Kidney (tissue), 14 donors: Measurements from ENCODE around the gene SDK1. TPM values are rescaled to one million over a fixed set of nuclear protein-coding genes. Genes with fewer than 3 reads are reported as not detected.

Source experiments
- DNase-seq, 5 donors: peaks; one replicate each; pipeline ENCODE4 v3.0.0-alpha.2; 2013 to 2020
- FAIRE-seq: peaks from 2 replicates; lab custom pipeline; 2012; peaks lifted over from hg19 to GRCh38; lab: Jason Lieb, UNC
- H3K27ac ChIP-seq, 2 donors: one replicate each; pipeline ENCODE4 v1.7.0; 2013; ENCODE audit warnings: low read depth in 2 of 2, low read length in 2 of 2, inconsistent platforms in 1 of 2
- H3K27me3 ChIP-seq: one replicate; pipeline ENCODE4 v1.7.1; 2013; ENCODE audit warnings: low read length, inconsistent platforms; ENCODE audit not compliant: control insufficient read depth, insufficient read depth
- H3K36me3 ChIP-seq, 3 donors: one replicate each; pipeline versions ENCODE4 v1.7.0 to v1.7.1; 2013; ENCODE audit warnings: low read length in 3 of 3, control low read depth in 1 of 3, inconsistent platforms in 1 of 3; ENCODE audit not compliant: insufficient read depth in 3 of 3, control insufficient read depth in 2 of 3
- H3K4me1 ChIP-seq, 3 donors: one replicate each; pipeline versions ENCODE4 v1.7.0 to v1.7.1; 2013; ENCODE audit warnings: low read length in 3 of 3, inconsistent platforms in 1 of 3, low read depth in 1 of 3; ENCODE audit not compliant: control insufficient read depth in 2 of 3, insufficient read depth in 2 of 3
- H3K4me3 ChIP-seq, 3 donors: one replicate each; pipeline versions ENCODE4 v1.7.0 to v1.8.1; 2013; ENCODE audit warnings: low read length in 3 of 3, control low read depth in 1 of 3, inconsistent platforms in 1 of 3
- H3K9ac ChIP-seq, 3 donors: one replicate each; pipeline versions ENCODE4 v1.7.0 to v1.7.1; 2013; ENCODE audit warnings: low read length in 3 of 3, control low read depth in 1 of 3, inconsistent platforms in 1 of 3
- H3K9me3 ChIP-seq, 3 donors: one replicate each; pipeline versions ENCODE4 v1.7.0 to v1.7.1; 2013; ENCODE audit warnings: low read length in 3 of 3, control low read depth in 1 of 3, inconsistent platforms in 1 of 3; ENCODE audit not compliant: control insufficient read depth in 2 of 3, insufficient read depth in 1 of 3
- intact Hi-C: fragments of 100-400 bp; cut with DNase I; formaldehyde crosslinking; loops from one replicate; pipeline ENCODE4 v1.11.1; 2022
- polyA plus RNA-seq: library from polyadenylated mRNA; stranded (reverse); fragments of 350-450 nt; fragmentation: Illumina TruSeq; extraction: RNeasy Lipid Tissue Mini Kit (QIAGEN cat#74804); gene quantifications from one replicate; pipeline ENCODE4 v1.2.3, GENCODE V29; 2014; ENCODE audit warnings: low read depth, low replicate concordance; ENCODE audit not compliant: insufficient read depth
- total RNA-seq: library from RNA; stranded (reverse); fragmentation: NEBNext Ultra II Directional; extraction: Animal tissue kit (Norgen Biotek cat#: 25700); gene quantifications from one replicate; pipeline ENCODE4 v1.2.1, GENCODE V29; 2021
- TF ChIP-seq, protein P1 (sequence below): IDR thresholded peaks from 3 replicates; pipeline ENCODE4 v1.5.1; 2012; ENCODE audit warnings: mild to moderate bottlenecking, moderate library complexity, borderline replicate concordance; ENCODE audit not compliant: insufficient read depth; ENCODE audit errors: extremely low read depth
- donor health status: control.
- donor health status: control.
- donor health status: control.
- donor health status: control.
- donor health status: control.
- donor health status: DM: yes; HTN: yes; CAD: no.
- donor health status: Normal renal cell carcinoma (clear cell type).

SDK1 gene
- total and polyA plus RNA-seq, 2 donors from 2014 or later: 2.0 to 38.3 TPM

GRCh38 chr7:3560495-3560894 is 259.4 kb downstream of the SDK1 start:
- FAIRE-seq (no peak), DNase-seq (no peak)

GRCh38 chr7:3561932-3562331 is 260.9 kb downstream of the SDK1 start:
- H3K27ac ChIP-seq: no peak overlapping the region
- no peaks in the 10 kb centered on the region for H3K9me3 ChIP-seq
- DNase-seq (no peak), FAIRE-seq (no peak)
- no peaks in the 10 kb centered on the region for H3K4me1 ChIP-seq
- no peak overlapping the region for H3K9ac ChIP-seq
- intact Hi-C loops: no loop called here
- no peak overlapping the region for H3K4me3 ChIP-seq
- H3K36me3 ChIP-seq: no peaks in the 10 kb centered on the region
- TF ChIP-seq, protein P1, sequence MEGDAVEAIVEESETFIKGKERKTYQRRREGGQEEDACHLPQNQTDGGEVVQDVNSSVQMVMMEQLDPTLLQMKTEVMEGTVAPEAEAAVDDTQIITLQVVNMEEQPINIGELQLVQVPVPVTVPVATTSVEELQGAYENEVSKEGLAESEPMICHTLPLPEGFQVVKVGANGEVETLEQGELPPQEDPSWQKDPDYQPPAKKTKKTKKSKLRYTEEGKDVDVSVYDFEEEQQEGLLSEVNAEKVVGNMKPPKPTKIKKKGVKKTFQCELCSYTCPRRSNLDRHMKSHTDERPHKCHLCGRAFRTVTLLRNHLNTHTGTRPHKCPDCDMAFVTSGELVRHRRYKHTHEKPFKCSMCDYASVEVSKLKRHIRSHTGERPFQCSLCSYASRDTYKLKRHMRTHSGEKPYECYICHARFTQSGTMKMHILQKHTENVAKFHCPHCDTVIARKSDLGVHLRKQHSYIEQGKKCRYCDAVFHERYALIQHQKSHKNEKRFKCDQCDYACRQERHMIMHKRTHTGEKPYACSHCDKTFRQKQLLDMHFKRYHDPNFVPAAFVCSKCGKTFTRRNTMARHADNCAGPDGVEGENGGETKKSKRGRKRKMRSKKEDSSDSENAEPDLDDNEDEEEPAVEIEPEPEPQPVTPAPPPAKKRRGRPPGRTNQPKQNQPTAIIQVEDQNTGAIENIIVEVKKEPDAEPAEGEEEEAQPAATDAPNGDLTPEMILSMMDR: no peak
- no peaks in the 10 kb centered on the region for H3K27me3 ChIP-seq

More at GRCh38 chr7:3560495-3560894, 259.4 kb downstream of the SDK1 start:
- Histone ChIP-seq H3K9me3 (peaks cover 0 to under 1% (median 0%) of the 10 kb centered on the region in 3 donors), H3K4me1 (no peaks in the 10 kb centered on the region), H3K9ac (no peak overlapping the region), H3K27ac (no peak overlapping the region), H3K27me3 (no peaks in the 10 kb centered on the region), H3K36me3 (no peaks in the 10 kb centered on the region), H3K4me3 (no peak overlapping the region)
- TF ChIP-seq, protein P1: no peak
- intact Hi-C loops: no loop called here

GRCh38 chr7:3564231-3564630 is 263.2 kb downstream of the SDK1 start:
- Histone ChIP-seq H3K4me1 (no peaks in the 10 kb centered on the region), H3K36me3 (no peaks in the 10 kb centered on the region), H3K9ac (no peak overlapping the region), H3K4me3 (no peak overlapping the region), H3K27ac (no peak overlapping the region), H3K9me3 (no peaks in the 10 kb centered on the region), H3K27me3 (no peaks in the 10 kb centered on the region)
- TF ChIP-seq, protein P1: no peak
- FAIRE-seq (peak; percentile 19), DNase-seq (no peak)
- intact Hi-C loops: no loop called here

- intact Hi-C loops: no loop called here
- Histone ChIP-seq H3K36me3 (no peaks in the 10 kb centered on the region), H3K9ac (no peak overlapping the region), H3K27ac (no peak overlapping the region), H3K9me3 (peaks cover 0 to 10% (median 0%) of the 10 kb centered on the region in 3 donors), H3K4me3 (no peak overlapping the region), H3K4me1 (no peaks in the 10 kb centered on the region), H3K27me3 (no peaks in the 10 kb centered on the region)
- FAIRE-seq (no peak), DNase-seq (no peak)
- TF ChIP-seq, protein P1: no peak
Observed at GRCh38 chr7:3568516-3568915, 267.5 kb downstream of the SDK1 start.
